Stimulated activated CD4-positive, alpha-beta T cell treated with anti-CD3 and anti-CD28 coated beads, Interleukin-15, amount 100 ng/mL, for 48 hours (primary cell): ENCODE data around the gene DCDC2C.
"Not testable (repeated sequence)": the region's sequence is repeated elsewhere in the genome, so short reads cannot be mapped to it uniquely, and the experiment has no call there.

Source experiments
- DNase-seq, 2 donors: peaks; one replicate each; pipeline ENCODE4 v3.0.0-alpha.2; 2020; ENCODE audit warnings: low read depth in 2 of 2

DCDC2C gene, protein sequence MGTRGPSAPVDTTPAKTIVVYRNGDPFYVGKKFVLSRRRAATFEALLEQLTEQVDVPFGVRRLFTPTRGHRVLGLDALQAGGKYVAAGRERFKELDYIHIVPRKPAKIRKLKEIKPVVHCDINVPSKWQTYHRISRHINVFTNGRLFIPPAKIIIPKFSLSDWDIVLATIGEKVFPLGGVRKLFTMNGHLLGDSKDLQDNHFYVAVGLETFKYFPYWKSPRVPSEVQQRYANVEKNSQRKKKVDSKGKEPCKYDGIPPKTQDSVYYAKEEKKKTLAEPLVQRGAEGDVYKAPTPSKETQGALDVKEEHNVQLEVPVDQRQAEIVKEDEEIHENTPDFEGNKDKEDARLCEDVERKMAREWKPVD

DNA sequence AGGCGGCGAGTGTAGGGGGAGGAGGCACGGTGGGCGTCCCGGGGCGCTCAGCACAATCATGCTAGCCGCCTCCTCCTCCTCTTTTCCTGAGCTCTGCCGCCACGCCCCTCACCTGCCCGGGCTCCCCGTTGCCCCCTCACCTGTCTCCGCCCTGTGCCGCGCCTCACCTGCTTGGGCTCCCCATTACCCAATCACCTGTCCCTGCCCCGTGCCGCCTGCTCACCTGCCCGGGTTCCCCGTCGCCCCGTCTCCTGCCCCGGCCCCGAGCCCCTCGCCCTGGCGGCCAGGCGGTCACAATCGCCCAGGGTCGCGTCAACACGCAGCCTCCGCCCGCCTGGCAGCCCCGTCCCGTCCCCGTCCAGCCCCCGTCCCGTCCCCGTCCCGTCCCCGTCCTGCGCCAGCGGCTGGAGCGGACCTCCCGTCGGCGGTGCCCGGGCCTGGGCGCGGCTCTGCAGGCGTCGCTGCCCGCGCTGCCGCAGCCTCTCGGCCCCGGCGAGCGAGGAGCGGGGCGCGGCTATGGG, at the start of gene DCDC2C:
Gene DCDC2C, plus strand, starts transcription at position 340 of the 521 bp plus-strand sequence. Its CDS starts 177 bp downstream, at position 517.
- no peak for DNase-seq

DNA sequence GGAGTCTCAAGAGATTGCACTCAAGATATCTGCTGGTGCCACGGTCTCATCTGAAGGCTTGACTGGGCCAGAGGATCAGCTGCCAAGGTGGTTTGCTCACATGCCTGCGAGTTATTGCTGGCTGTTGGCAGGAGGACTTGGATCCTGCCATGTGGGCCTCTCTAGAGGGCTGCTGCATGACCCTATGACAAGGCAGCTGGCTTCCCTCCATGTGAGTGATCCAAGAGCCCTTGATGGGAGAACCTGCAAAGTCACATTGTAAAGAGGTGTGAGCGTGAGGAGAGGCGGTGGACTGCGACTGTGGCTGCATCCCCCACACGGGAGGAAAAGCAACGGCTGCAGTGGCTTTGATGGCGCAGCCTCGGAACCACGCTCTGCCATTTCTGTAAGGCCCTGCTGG, 49.4 kb upstream of the DCDC2C start:
- DNase-seq, result no peak

DNA sequence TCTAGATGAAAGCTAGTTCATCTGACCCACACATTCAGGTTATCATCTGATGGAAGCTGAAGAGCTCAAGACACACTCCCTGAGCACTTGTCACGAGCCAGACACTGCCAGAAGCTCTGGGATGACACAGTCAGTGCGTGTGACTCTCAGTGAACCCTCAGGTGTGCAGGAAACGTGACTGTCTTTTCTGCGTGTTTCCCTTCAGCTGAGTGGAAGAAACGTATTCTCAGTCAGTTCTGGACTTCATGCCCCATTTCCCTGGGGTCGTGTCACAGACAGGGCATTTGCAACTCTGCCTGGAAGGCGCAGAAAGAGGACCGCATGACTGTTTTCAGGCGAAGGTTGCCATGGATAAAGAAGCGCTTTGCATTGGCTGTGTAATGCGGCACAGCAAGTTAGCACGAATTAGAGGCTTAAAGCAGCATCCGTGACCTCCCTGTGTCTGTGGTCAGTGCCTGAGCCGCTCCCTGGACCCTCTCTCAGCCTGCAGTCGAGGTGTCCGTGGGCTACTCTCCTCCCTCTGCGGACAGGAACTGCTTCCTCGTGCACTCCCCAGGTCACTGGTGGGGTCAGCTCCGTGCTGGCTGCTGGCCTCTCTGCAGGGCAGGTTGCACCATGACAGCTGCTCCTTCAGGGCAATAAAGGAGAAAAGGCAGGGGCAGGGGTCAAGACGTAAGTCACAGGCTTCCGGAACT, 48.7 kb upstream of the DCDC2C start:
- DNase-seq, result no peak

DNA sequence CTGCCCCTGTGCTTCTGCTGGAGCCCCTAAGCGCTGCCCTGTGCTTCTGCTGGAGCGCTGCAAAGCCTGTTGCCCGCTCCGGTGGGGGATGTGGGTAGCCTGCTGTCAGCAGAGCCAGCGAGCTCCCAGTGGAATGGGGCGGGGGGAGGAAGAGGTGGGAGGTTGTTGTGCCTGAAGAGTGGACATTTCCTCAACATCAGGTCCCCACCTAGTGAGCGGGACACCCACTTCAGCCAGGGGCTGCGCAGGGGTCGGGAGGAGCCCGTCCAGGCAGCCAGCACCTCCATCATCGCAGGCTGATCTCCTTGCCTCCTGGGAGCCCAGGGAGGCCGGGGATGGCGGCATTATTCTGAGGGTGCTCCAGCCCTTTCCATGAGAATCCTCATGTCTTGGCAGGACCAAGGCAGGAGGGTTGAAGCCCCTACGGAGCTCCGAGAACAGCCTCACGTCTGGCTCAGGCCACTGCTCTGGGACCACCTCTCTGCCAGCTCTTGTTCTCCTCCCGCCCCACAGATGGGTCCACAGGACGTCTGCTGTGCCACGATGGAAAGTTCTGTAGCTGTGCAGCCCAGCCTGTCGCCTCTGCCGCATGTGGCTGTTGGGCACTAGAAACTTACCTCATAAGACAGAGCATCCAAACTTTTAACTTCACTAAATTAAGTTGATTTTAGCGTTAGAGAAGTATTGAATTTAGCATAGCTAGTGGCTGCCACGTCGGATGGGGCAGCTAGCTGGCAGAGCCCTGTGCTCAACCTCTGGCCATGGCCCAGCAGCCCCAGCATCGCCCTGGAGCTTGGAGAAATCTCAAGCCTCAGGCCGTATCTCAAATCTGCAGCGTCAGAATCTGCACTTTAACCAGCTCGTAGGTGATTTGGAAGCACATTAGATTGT, 47.3 kb upstream of the DCDC2C start:
- no peak for DNase-seq

DNA sequence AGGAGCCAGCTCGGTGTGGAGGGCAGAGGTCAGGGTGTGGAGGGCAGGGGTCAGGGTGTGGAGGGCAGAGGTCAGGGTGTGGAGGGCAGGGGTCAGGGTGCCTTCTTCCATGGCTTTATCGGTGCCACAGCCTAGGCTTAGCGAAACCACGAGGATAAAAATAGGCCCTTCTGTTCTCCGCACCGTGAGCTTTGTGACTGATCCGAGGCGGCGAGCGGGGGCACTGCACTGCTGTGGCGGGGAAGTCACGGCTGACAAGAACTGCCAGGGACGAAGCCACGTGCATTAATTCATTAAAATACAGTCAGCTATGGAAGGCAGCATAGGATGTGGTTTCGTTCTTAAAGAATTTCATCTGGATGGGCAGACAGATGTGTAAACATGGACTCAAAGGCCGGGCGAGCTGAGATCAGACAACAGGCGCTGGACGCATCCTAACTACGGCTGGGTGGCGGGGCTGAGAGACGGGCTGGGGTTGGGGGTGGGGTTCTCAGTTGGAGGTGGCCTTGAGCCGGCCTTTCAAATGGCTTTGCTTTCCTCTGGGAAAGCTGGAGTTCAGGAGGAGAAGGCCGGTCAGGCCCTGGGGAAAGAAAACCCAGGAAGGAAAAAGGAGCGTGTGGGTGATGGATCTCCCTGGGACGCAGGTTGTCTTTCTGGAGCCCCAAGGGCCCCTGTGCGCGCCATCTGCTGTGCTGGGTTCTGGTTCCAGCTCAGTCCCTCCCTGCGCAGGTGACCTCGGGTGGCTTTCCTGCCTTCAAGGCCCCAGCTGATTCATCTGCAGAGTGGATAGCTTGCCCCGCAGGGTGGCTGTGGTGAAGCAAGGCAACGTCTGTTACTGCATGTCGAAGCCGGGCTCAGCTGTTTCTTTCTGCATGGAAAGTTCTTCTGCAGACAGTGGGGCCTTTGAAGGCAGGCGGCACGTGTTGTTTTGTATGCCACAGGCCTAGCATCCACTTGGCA, 46.3 kb upstream of the DCDC2C start:
- DNase-seq, result no peak

DNA sequence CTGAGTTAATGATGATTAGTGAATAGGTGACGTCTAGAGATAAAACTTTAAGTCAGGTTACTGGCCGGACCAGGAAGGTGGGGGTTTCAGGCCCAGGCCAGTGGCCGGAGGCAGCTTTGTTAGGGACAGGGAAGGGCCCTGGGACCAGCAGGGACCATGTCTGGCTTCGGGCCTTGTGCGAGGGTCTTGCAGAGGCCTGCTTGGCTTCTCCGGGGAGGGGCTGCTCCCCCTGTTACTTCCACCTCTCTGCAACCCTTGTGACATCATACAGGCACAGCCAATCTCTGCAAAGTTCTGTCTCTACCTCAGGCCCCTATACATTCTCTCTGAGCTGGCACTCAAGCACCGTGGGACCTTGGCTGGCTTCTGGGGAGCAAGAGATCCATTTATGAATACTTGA, 45.5 kb upstream of the DCDC2C start, which contains the start of gene ALLC:
Gene ALLC, plus strand, starts transcription at position 320 of the 400 bp plus-strand sequence. CDS start 12,958 bp downstream, outside the sequence.
- DNase-seq, result no peak

DNA sequence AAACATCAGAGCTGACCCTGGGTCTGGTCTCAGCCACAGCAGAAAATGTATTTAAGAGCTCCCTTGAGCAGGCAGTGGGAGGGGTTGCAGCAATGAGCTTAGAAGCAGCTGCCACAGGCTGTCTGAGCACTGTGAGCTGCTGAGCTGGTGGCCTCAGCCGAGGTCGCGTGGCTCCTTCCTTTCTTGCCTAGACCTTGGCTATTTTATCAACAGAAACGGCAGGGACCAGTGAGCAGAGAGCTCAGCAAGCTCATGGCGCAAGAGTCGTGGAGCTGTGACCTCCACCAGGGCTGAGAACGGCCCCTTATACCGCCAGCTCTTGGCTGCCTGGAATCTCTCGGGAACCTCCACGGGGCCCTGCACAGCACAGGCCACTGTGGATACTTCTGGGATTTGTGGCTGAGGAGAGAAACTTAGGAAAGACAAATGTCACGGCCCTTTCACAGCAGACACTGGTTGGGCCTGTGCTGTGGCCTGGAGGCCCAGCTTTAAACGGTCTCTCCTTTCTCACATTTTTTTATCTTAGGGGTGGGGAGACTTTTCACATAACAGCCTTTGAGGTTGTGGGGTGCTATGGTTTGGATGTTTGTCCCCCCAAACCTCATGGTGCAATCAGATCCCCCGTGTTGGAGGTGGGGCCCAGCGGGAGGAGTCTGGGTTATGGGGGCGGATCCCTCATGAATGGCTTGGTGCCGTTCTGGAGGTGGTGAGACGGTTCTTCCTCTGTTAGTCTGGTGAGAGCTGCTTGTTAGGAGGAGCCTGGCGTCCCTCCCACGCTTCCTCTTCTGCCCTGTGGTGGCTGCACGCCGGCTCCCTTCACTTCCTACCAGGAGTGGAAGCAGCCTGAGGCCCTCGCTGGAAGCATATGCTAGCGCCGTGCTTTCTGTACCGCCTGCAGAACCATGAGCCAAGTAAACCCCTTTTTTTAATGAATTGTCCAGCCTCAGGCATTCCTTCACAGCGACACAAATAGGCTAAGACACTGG, 43.6 kb upstream of the DCDC2C start:
- DNase-seq, result no peak

DNA sequence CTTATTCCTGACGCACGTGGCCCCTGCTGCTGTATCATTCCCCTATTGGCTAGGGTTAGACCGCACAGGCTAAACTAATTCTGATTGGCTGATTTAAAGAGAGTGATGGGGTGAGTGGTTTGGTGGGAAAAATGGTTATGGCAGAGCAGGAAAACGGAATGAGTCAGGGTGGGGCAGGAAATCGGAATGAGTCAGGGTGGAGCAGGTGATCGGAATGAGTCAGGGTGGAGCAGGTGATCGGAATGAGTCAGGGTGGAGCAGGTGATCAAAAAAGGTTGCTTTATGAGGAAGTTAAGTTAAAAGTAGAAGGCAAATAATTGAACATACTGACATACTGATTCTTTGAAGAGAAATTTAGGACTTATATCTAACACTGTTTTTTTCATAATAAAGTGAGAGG, 42.7 kb upstream of the DCDC2C start:
- DNase-seq, result not testable (repeated sequence)

DNA sequence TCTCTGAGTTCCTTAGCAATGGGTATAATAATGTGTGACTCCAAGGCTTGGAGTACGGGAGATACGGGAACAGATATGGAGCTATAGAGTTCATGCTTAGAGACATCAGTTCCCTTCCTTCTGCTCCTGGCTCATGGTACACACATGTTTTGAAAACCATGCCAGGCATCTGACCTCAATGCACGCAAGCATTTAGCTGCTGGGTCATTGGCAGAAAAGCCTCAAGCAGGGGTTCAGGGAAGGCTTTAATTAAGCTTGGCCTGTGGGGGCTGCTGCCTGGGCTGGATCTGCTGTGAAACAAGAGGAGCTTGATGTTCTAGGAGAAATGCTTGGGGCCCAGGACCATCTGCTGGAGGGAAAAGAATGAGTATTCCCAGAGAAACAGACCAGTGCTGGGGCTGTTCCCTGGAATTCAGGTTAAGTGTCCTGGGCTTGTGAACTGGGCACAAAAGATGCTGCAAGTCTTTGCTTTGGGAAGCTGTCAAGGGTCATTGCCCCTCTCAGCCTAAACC, 42.2 kb upstream of the DCDC2C start:
- DNase-seq, result no peak

DNA sequence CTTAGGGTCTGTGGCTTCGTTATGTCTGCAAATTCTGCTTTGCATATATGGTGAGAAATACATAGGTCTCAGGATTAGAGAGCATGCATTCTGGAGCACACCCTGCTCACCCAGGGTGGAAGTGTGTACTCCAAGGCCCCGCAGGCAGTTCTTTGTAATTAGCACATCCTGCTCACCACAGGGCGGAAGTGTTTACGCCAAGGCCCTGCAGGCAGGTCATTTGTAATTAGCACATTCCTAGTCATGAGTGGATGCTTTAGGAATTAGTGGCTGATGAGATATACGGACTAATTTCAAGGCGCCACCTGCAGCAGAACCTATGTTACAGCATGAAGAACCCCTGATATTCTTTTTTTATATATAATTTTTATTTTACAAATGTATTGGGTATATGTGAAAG, 41.1 kb upstream of the DCDC2C start:
- no peak for DNase-seq

DNA sequence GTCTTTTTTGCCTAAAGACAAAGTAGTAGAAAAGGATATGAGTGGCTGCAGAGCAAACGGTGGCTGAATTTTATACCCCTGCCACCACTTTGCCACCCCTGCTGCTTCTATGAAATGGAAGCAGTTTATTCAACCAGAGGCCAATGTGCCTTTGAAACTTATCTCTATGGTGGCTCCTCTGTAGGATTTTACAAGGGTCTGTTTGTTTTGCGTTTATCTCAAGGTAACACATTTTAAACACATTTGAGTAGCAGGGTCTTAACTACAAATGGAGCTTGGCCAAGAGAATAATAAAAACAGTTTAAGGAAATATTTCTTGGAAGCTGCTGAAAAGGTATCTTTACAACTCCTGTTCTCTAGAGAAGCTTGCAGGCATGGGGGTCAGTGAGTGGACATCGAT, 39.3 kb upstream of the DCDC2C start:
- DNase-seq, result no peak

DNA sequence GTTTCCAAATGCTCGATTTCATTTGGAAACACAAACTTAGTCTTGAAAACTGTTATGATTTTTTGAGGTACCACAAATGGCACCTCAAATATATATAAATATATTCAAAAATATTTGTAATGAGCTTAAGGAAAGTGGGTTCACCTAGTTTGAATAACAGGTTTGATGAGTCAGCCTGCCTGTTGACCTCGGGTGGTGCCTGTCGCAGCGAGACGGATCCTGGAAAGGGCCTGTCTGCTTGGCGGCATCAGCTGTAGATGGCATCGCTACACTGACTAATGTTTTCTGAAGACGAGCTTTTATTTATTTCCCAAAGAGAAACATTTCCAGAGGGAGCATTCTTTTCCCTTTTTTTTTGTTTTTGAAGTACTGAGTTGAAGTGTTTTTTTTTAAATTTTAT, 38.5 kb upstream of the DCDC2C start:
- DNase-seq, result no peak

DNA sequence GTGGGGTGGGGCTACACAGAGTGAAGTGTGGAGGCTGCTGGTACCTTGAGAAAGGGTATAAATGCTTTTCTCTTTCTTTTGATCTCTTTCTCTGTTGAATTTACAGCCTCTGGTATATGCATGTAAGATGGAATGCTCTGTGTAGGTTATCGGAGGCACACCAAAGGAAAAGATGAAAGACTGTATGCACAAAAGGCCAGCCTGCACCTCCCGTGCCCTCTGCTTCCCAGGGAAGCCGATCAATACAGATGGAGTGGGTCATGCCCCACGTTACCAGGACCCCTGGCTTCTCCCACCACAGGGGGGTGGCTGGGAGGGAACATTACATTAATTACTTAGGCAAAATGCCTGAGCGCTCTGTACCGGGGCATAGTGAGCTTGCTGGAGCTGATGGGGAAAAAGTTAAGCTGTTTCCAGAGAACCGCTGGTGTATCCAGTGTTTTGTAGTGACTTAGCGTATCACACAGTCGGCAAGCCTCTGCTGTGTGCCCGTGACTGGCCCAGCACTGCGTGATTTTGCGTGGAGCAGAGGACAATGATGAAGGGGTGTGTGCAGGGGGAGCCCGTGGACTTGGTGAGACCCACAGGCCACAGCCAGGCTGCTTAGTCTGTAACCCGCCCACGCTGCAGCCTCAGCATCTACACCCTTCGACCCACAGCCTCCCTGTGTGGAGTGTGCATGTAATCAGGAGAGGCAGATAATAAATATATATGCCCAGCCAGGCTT, 37.3 kb upstream of the DCDC2C start:
- no peak for DNase-seq

DNA sequence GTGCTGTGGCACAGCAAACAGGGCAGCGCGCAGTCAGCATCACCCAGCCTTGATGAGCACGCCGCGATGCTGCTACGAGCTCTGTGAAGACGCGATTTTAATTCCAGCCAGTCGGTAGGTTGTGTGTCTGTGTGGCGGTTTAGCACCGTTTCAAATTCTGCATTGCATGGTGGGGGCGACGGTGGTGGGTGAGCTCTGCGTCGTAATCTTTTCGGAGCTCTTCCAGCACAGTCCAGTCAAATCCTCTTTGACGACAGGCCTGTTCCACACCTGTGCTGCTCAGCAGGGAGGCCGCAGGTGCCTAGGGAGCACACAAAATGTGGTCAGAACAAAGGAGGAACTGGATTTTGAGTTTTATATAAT, 36.8 kb upstream of the DCDC2C start:
- DNase-seq, result no peak

DNA sequence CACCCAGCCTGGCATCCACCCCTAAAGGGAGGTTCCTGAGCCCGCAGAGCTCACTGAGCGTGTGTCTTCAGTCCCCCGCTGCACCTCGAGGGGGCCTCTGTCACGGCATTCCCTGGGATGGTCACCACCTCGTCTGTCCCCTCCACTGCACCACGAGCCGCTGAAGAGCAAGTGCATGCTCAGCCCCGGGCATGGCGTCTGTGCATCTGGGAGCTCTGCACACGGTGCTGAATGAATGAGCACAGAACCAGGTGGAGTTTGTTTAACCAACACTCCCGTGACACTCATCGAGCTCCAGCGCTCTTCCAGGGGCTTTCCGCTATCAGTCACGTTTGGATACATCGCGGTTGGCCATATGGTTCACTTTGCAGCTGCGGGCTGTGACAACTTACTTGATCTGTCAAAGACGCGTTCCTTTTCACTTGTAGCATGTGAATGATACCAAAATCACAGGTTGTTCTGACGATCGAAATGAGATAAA, 36.2 kb upstream of the DCDC2C start:
- no peak for DNase-seq

DNA sequence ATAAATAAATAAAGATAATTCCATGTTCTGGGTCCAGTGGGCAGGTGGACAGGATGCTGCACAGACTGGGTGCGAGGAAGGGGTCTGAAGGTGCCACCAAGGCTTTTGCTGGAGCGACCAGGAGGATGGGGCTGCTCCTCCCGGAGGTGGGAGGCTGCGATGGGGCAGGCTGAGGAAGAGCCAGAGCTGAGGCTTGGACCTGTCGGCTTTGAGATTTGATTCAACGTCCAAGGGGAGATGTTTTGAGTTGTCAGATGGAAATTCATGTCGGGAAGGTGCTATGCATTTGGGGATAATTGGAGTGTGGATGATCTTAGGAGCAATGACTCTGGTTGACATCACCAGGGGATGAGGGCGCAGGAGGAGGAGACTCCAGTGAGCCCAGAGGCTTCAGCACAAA, 33.7 kb upstream of the DCDC2C start:
- no peak for DNase-seq

DNA sequence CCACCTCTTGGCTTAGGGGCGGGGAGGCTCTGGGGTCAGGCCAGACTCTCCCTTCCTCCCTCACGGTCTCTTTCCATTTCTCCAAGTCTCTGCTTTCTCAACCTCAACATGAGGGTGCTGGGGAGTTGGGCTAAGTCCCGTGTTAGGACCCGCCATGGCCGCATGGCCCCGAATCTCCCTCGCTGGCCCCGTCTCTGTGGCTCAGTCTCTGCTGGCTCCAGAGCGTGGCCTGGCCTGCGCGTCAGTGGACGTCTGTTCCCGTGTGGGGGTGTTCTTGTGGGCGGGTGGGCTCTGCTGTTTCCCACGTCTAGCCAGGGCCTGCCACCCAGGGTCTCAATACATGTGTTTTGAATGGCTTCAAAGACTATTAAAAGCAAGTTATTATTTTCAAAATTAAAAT, 33.0 kb upstream of the DCDC2C start:
- DNase-seq, result no peak

DNA sequence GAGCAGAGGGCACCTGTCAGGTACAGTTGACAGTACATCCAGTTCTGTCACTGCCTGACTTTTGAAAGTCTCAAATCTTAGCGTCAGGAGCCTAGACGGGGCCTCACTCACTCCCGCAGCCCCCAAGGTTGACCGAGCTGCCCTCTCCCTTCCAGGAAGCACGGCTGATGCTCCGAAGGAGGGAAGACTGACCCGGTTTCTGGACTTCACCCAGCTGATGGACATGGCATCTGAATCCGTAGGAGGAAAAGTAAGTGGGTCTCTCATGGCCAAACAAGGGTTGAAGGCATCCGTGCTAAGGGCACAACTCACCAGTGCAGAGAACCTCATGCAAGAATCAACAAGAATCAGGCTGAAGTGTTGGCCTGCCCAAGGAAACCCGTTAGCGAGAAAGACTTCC, 32.4 kb upstream of the DCDC2C start:
- DNase-seq, result no peak
